PC-3 (cell line): ENCODE measurements around the gene EPB41L5.

Source experiments
- CTCF ChIP-seq: fragments of 300-600 bp; sonication (generic); conservative IDR thresholded peaks from 2 replicates; pipeline ENCODE4 v1.5.1; 2017; ENCODE audit warnings: antibody characterized with exemption, low read depth, mild to moderate bottlenecking, low read length
- EZH2 ChIP-seq: fragments of 300-600 bp; sonication (generic); IDR thresholded peaks from one replicate; pipeline ENCODE4 v1.6.1; 2017; ENCODE audit warnings: antibody characterized with exemption, mild to moderate bottlenecking, low read length; ENCODE audit not compliant: unreplicated experiment

GRCh38 chr2:120004254-120004653 lies 8.6 kb upstream of the EPB41L5 start:
- no peak for TF ChIP-seq CTCF
- no peak for TF ChIP-seq EZH2
